ENCODE results near the gene PCSK7.

Gene PCSK7

GRCh38 chr11:117230286-117230961, 1.4 kb downstream of the PCSK7 start:
- no peak for DNase-seq

GRCh38 chr11:117229931-117230285, 2.0 kb downstream of the PCSK7 start:
- DNase-seq, result no peak

- DNase-seq, result no peak
These were observed 2.5 kb downstream of the PCSK7 start for GRCh38 chr11:117229411-117229810.

GRCh38 chr11:117228091-117228490, 3.8 kb downstream of the PCSK7 start:
- no peak for DNase-seq

GRCh38 chr11:117226388-117227385, 5.2 kb downstream of the PCSK7 start:
- DNase-seq, result peak; percentile 91

- no peak for DNase-seq
These were observed 6.2 kb downstream of the PCSK7 start for GRCh38 chr11:117225553-117226170.

- no peak for DNase-seq
These were observed 7.9 kb downstream of the PCSK7 start for GRCh38 chr11:117223741-117224689.

- DNase-seq, result no peak
These were observed 8.7 kb downstream of the PCSK7 start for GRCh38 chr11:117222991-117223740.

GRCh38 chr11:117221775-117222517, 9.9 kb downstream of the PCSK7 start:
- peak; percentile 78 for DNase-seq

GRCh38 chr11:117220999-117221774, 10.7 kb downstream of the PCSK7 start:
- no peak for DNase-seq

- no peak for DNase-seq
These were observed 11.3 kb downstream of the PCSK7 start for GRCh38 chr11:117220568-117220967.

GRCh38 chr11:117219995-117220394, 11.9 kb downstream of the PCSK7 start:
- no peak for DNase-seq

GRCh38 chr11:117219455-117219854, 12.4 kb downstream of the PCSK7 start:
- DNase-seq, result no peak

GRCh38 chr11:117219001-117219400, 12.9 kb downstream of the PCSK7 start:
- DNase-seq, result no peak

- DNase-seq, result no peak
These were observed 13.5 kb downstream of the PCSK7 start for GRCh38 chr11:117218133-117218915.

- DNase-seq, result no peak
These were observed 14.5 kb downstream of the PCSK7 start for GRCh38 chr11:117217141-117218084.

- no peak for DNase-seq
These were observed 17.3 kb downstream of the PCSK7 start for GRCh38 chr11:117214404-117215110.
